LoVo (cell line): Measurements from ENCODE around the gene ANXA8.
"Not testable (repeated sequence)": the region's sequence is repeated elsewhere in the genome, so short reads cannot be mapped to it uniquely, and the experiment has no call there.

Experiments
- DNase-seq: peaks from one replicate; pipeline ENCODE4 v3.0.0-alpha.2; 2016; ENCODE audit warnings: low spot score

Gene ANXA8

GRCh38 chr10:47483923-47484322, at the start of gene ANXA8:
ANXA8 (minus strand) TSS chr10:47484115; CDS start chr10:47483933, 182 bp downstream.
- not testable (repeated sequence) for DNase-seq

GRCh38 chr10:47523475-47523874, 39.6 kb upstream of the ANXA8 start, which contains the start of gene AGAP9:
AGAP9 (minus strand) TSS chr10:47523638; CDS start chr10:47523526, 112 bp downstream.
- DNase-seq = not testable (repeated sequence)

GRCh38 chr10:47502313-47502712, 18.4 kb upstream of the ANXA8 start:
- DNase-seq = not testable (repeated sequence)

GRCh38 chr10:47494226-47494625, 10.3 kb upstream of the ANXA8 start:
- not testable (repeated sequence) for DNase-seq

- DNase-seq = not testable (repeated sequence)
Measured at GRCh38 chr10:47491600-47491999, 7.7 kb upstream of the ANXA8 start, which contains the start of gene FAM25G. FAM25G (minus strand) TSS chr10:47491700; CDS start chr10:47491674, 26 bp downstream.

GRCh38 chr10:47489630-47490029, 5.7 kb upstream of the ANXA8 start:
- DNase-seq = not testable (repeated sequence)

- DNase-seq = not testable (repeated sequence)
Measured at GRCh38 chr10:47485943-47486342, 2.0 kb upstream of the ANXA8 start.

GRCh38 chr10:47484786-47485185, 871 bp upstream of the ANXA8 start:
- DNase-seq = not testable (repeated sequence)

- DNase-seq = not testable (repeated sequence)
Measured at GRCh38 chr10:47482367-47482766, 1.5 kb downstream of the ANXA8 start.

- not testable (repeated sequence) for DNase-seq
Measured at GRCh38 chr10:47481768-47482181, 2.1 kb downstream of the ANXA8 start.

GRCh38 chr10:47481182-47481766, 2.6 kb downstream of the ANXA8 start:
- not testable (repeated sequence) for DNase-seq

GRCh38 chr10:47480133-47480532, 3.8 kb downstream of the ANXA8 start:
- not testable (repeated sequence) for DNase-seq

- not testable (repeated sequence) for DNase-seq
Measured at GRCh38 chr10:47478114-47478513, 5.8 kb downstream of the ANXA8 start.

- not testable (repeated sequence) for DNase-seq
Measured at GRCh38 chr10:47477078-47477477, 6.8 kb downstream of the ANXA8 start.

GRCh38 chr10:47475101-47475500, 8.8 kb downstream of the ANXA8 start:
- DNase-seq = not testable (repeated sequence)

GRCh38 chr10:47473516-47473915, 10.4 kb downstream of the ANXA8 start:
- not testable (repeated sequence) for DNase-seq

GRCh38 chr10:47472647-47473046, 11.3 kb downstream of the ANXA8 start:
- not testable (repeated sequence) for DNase-seq

- DNase-seq = not testable (repeated sequence)
Measured at GRCh38 chr10:47472072-47472471, 11.8 kb downstream of the ANXA8 start.

GRCh38 chr10:47468731-47469528, 15.0 kb downstream of the ANXA8 start:
- not testable (repeated sequence) for DNase-seq

GRCh38 chr10:47467957-47468356, 16.0 kb downstream of the ANXA8 start:
- not testable (repeated sequence) for DNase-seq

- DNase-seq = not testable (repeated sequence)
Measured at GRCh38 chr10:47467458-47467857, 16.5 kb downstream of the ANXA8 start.

GRCh38 chr10:47465216-47465917, 18.5 kb downstream of the ANXA8 start:
- DNase-seq = not testable (repeated sequence)
